SIG-M5 treated with dmso at 0.1 percent for 504 hours (cell line): ENCODE results near the gene RPS5.
"Not testable (repeated sequence)": the region's sequence is repeated elsewhere in the genome, so short reads cannot be mapped to it uniquely, and the experiment has no call there.

Experiments
- DNase-seq: peaks from one replicate; lab custom pipeline; 2025; ENCODE audit not compliant: unreplicated experiment; lab: John Stamatoyannopoulos, UW

The RPS5 gene

GRCh38 chr19:58386576-58387337 lies at the start of gene RPS5:
RPS5 (plus strand) TSS chr19:58387269; CDS start chr19:58388138, 869 bp downstream.
- DNase-seq, result peak; percentile 98

- no peak for DNase-seq
These were observed 48.7 kb upstream of the RPS5 start for GRCh38 chr19:58338336-58338735.

- DNase-seq, result no peak
These were observed 48.1 kb upstream of the RPS5 start for GRCh38 chr19:58338825-58339558.

GRCh38 chr19:58345558-58345957 lies 41.5 kb upstream of the RPS5 start:
- no peak for DNase-seq

- DNase-seq, result peak; percentile 64
These were observed 39.8 kb upstream of the RPS5 start for GRCh38 chr19:58346961-58347929.

- not testable (repeated sequence) for DNase-seq
These were observed 39.0 kb upstream of the RPS5 start for GRCh38 chr19:58348080-58348479.

GRCh38 chr19:58349590-58349989 lies 37.5 kb upstream of the RPS5 start:
- no peak for DNase-seq

- no peak for DNase-seq
These were observed 36.8 kb upstream of the RPS5 start for GRCh38 chr19:58350001-58350861.

GRCh38 chr19:58350871-58351557 lies 36.1 kb upstream of the RPS5 start:
- no peak for DNase-seq

GRCh38 chr19:58351558-58351878 lies 35.6 kb upstream of the RPS5 start:
- DNase-seq, result no peak

GRCh38 chr19:58351990-58352755 lies 34.9 kb upstream of the RPS5 start:
- DNase-seq, result no peak

- no peak for DNase-seq
These were observed 34.1 kb upstream of the RPS5 start, which contains the start of gene A1BG for GRCh38 chr19:58352760-58353671. A1BG (minus strand) TSS chr19:58353492; CDS start chr19:58353437, 55 bp downstream.

GRCh38 chr19:58353717-58354477 lies 33.2 kb upstream of the RPS5 start:
- DNase-seq, result no peak

GRCh38 chr19:58354478-58355030 lies 32.5 kb upstream of the RPS5 start:
- DNase-seq, result no peak

GRCh38 chr19:58355215-58355796 lies 31.8 kb upstream of the RPS5 start:
- DNase-seq, result no peak

GRCh38 chr19:58355908-58356765 lies 30.9 kb upstream of the RPS5 start:
- DNase-seq, result no peak
